Vagina (tissue), 2 donors: ENCODE results near the gene QKI.

Experiments used
- CTCF ChIP-seq, 3 experiments: fragments of 450-650 bp in 2 of 3; fragments of 200-600 bp in 1 of 3; sonication (generic) in 1 of 3; IDR thresholded peaks; one replicate each; pipeline ENCODE4 v1.5.1; 2017 to 2019; ENCODE audit warnings: antibody characterized with exemption in 3 of 3, mild to moderate bottlenecking in 2 of 3, moderate library complexity in 2 of 3
- POLR2A ChIP-seq, 2 donors: fragments of 450-650 bp; IDR thresholded peaks; one replicate each; pipeline ENCODE4 v1.6.1; 2017; ENCODE audit warnings: antibody characterized with exemption in 2 of 2, mild to moderate bottlenecking in 2 of 2, moderate library complexity in 2 of 2
- POLR2AphosphoS5 ChIP-seq, 2 donors: sonication (generic); formaldehyde crosslinking; IDR thresholded peaks; one replicate each; pipeline ENCODE4 v1.9.0; 2017; ENCODE audit warnings: antibody characterized with exemption in 2 of 2, mild to moderate bottlenecking in 2 of 2, low read depth in 1 of 2; ENCODE audit not compliant: insufficient read depth in 1 of 2

- TF ChIP-seq CTCF (IDR thresholded peaks at IDR 0.05) (no peak), POLR2A (IDR thresholded peaks at IDR 0.05) (no peak), POLR2AphosphoS5 (IDR thresholded peaks at IDR 0.05; ENCODE audit: insufficient read depth in 1 of 2, low read depth in 1 of 2) (no peak)
Measured at GRCh38 chr6:163384510-163384909, 30.0 kb upstream of the QKI start.
